Cardiac septum (tissue), 1 donor: ENCODE data around the gene ARPC1B. TPM values are rescaled to one million over a fixed set of nuclear protein-coding genes. Genes with fewer than 3 reads are reported as not detected.
"Not testable (repeated sequence)": the region's sequence is repeated elsewhere in the genome, so short reads cannot be mapped to it uniquely, and the experiment has no call there.

Experiments used
- DNase-seq: peaks from one replicate; pipeline ENCODE4 v3.0.0-alpha.2; 2020; ENCODE audit warnings: low spot score
- intact Hi-C: fragments of 100-400 bp; cut with DNase I; formaldehyde crosslinking; loops from one replicate; pipeline ENCODE4 v1.14.0; 2022
- total RNA-seq: library from RNA; stranded (reverse); fragmentation: NEBNext Ultra II Directional; extraction: Animal tissue kit (Norgen Biotek cat#: 25700); gene quantifications from one replicate; pipeline ENCODE4 v1.2.1, GENCODE V29; 2021
- donor health status: DM: no; HTN: no; CAD: no.

Gene ARPC1B
- total RNA-seq, 1 donor from 2014 or later: 40.4 TPM

GRCh38 chr7:99385564-99385963 is 11.0 kb downstream of the ARPC1B start:
- no peak for DNase-seq
- intact Hi-C loops: no loop called here

- no peak for DNase-seq
- intact Hi-C loops: no loop called here
These were observed 12.2 kb downstream of the ARPC1B start for GRCh38 chr7:99386584-99387238.

- intact Hi-C loops, DNase-seq: not testable (repeated sequence)
These were observed 12.7 kb downstream of the ARPC1B start for GRCh38 chr7:99387239-99387635.

GRCh38 chr7:99387912-99388311 is 13.4 kb downstream of the ARPC1B start:
- DNase-seq: no peak
- intact Hi-C loops: no loop called here

GRCh38 chr7:99389772-99390171 is 15.2 kb downstream of the ARPC1B start:
- no peak for DNase-seq
- intact Hi-C loops: no loop called here

GRCh38 chr7:99390941-99391602 is 16.5 kb downstream of the ARPC1B start:
- DNase-seq: no peak
- intact Hi-C loops: no loop called here

- intact Hi-C loops: no loop called here
- DNase-seq: no peak
These were observed 17.5 kb downstream of the ARPC1B start for GRCh38 chr7:99392046-99392445.

GRCh38 chr7:99392659-99393354 is 18.3 kb downstream of the ARPC1B start:
- DNase-seq: peak; percentile 84
- intact Hi-C loops: no loop called here

GRCh38 chr7:99393355-99394187 is 19.0 kb downstream of the ARPC1B start:
- no peak for DNase-seq
- intact Hi-C loops: no loop called here

GRCh38 chr7:99394188-99394502 is 19.6 kb downstream of the ARPC1B start:
- no peak for DNase-seq
- intact Hi-C loops: no loop called here

- no peak for DNase-seq
- intact Hi-C loops: no loop called here
These were observed 21.2 kb downstream of the ARPC1B start for GRCh38 chr7:99395616-99396327.

- DNase-seq: no peak
- intact Hi-C loops: no loop called here
These were observed 22.1 kb downstream of the ARPC1B start for GRCh38 chr7:99396418-99397296.

GRCh38 chr7:99397297-99397983 is 22.9 kb downstream of the ARPC1B start:
- intact Hi-C loops: no loop called here
- DNase-seq: no peak

GRCh38 chr7:99398891-99399445 is 24.4 kb downstream of the ARPC1B start:
- DNase-seq: no peak
- intact Hi-C loops: no loop called here

GRCh38 chr7:99399597-99399996 is 25.1 kb downstream of the ARPC1B start:
- intact Hi-C loops: no loop called here
- no peak for DNase-seq

GRCh38 chr7:99402854-99403253 is 28.3 kb downstream of the ARPC1B start:
- intact Hi-C loops: no loop called here
- no peak for DNase-seq

GRCh38 chr7:99403764-99404163 is 29.2 kb downstream of the ARPC1B start:
- intact Hi-C loops: no loop called here
- no peak for DNase-seq
